Liver (tissue), 3 donors: ENCODE measurements around the gene CDC42SE2.

Source experiments
- ATF3 ChIP-seq: IDR thresholded peaks from 2 replicates; pipeline ENCODE4 v1.6.1; 2016; ENCODE audit warnings: antibody characterized with exemption
- CTCF ChIP-seq: fragments of 150-350 bp; IDR thresholded peaks from 2 replicates; pipeline ENCODE4 v1.5.1; 2017; ENCODE audit warnings: improper control_type of control experiment, low read depth, low read length; ENCODE audit not compliant: missing input control
- EGR1 ChIP-seq, 2 donors: IDR thresholded peaks; 2 replicates each; pipeline ENCODE4 v1.6.1; 2016 to 2018; ENCODE audit warnings: antibody characterized with exemption in 2 of 2, low read depth in 2 of 2
- GABPA ChIP-seq, 2 donors: IDR thresholded peaks in 1 of 2; conservative IDR thresholded peaks in 1 of 2; 2 replicates each; pipeline ENCODE4 v1.6.1; 2016; ENCODE audit warnings: antibody characterized with exemption in 2 of 2, mild to moderate bottlenecking in 1 of 2, moderate library complexity in 1 of 2
- HNF4G ChIP-seq: IDR thresholded peaks from 2 replicates; pipeline ENCODE4 v1.6.1; 2016; ENCODE audit warnings: antibody characterized with exemption
- JUND ChIP-seq, 2 donors: IDR thresholded peaks; 2 replicates each; pipeline ENCODE4 v1.6.1; 2016; ENCODE audit warnings: antibody characterized with exemption in 2 of 2
- MAX ChIP-seq: IDR thresholded peaks from 2 replicates; pipeline ENCODE4 v1.6.1; 2016; ENCODE audit warnings: antibody characterized with exemption
- NR2F2 ChIP-seq: IDR thresholded peaks from 2 replicates; pipeline ENCODE4 v1.6.1; 2016; ENCODE audit warnings: antibody characterized with exemption
- REST ChIP-seq: IDR thresholded peaks from 2 replicates; pipeline ENCODE4 v1.6.1; 2016; ENCODE audit warnings: antibody characterized with exemption, mild to moderate bottlenecking
- SP1 ChIP-seq: IDR thresholded peaks from 2 replicates; pipeline ENCODE4 v1.6.1; 2018; ENCODE audit warnings: antibody characterized with exemption, mild to moderate bottlenecking
- TAF1 ChIP-seq: conservative IDR thresholded peaks from 2 replicates; pipeline ENCODE4 v1.6.1; 2016; ENCODE audit warnings: antibody characterized with exemption, mild to moderate bottlenecking
- ZBTB33 ChIP-seq: IDR thresholded peaks from 2 replicates; pipeline ENCODE4 v1.6.1; 2016; ENCODE audit warnings: antibody characterized with exemption
- donor health status: healthy.
- donor health status: healthy.

GRCh38 chr5:131277875-131278740 lies 14.3 kb downstream of the CDC42SE2 start:
- TF ChIP-seq CTCF (no peak), REST (no peak), EGR1 (IDR thresholded peaks at IDR 0.05; ENCODE audit: low read depth in 2 of 2) (no peak), JUND (IDR thresholded peaks at IDR 0.05) (no peak), HNF4G (no peak), ZBTB33 (no peak), ATF3 (no peak), MAX (no peak), NR2F2 (no peak), SP1 (no peak), GABPA (IDR thresholded peaks at IDR 0.05 in 1 of 2, conservative IDR thresholded peaks at IDR 0.05 in 1 of 2) (no peak), TAF1 (no peak)
